ENCODE data around the gene CETP. TPM values are rescaled to one million over a fixed set of nuclear protein-coding genes. Genes with fewer than 3 reads are reported as not detected.

The CETP gene
- total and polyA plus RNA-seq, 4 donors, result 3.3 to 24.0 (median 6.3) TPM

GRCh38 chr16:57019746-57020145 is 58.0 kb downstream of the CETP start:
- Histone ChIP-seq H3K4me3 (ENCODE audit: low read depth in 1 of 3, low read length in 3 of 3) (no peak overlapping the region), H3K9me3 (ENCODE audit: control insufficient read depth in 4 of 4, low read length in 3 of 4) (no peaks in the 10 kb centered on the region), H3K36me3 (ENCODE audit: control insufficient read depth in 4 of 4, insufficient read depth in 3 of 4, low read depth in 1 of 4, low read length in 3 of 4) (peaks cover 10 to 18% (median 13%) of the 10 kb centered on the region in 4 donors), H3K27me3 (ENCODE audit: control insufficient read depth in 4 of 4, insufficient read depth in 4 of 4, low read length in 3 of 4) (no peaks in the 10 kb centered on the region), H3K4me1 (ENCODE audit: control insufficient read depth in 4 of 4, insufficient read depth in 4 of 4, low read length in 3 of 4) (no peaks in the 10 kb centered on the region), H3K9ac (ENCODE audit: low read depth in 1 of 2, low read length in 2 of 2) (no peak overlapping the region), H3K27ac (ENCODE audit: low read depth in 1 of 2, low read length in 2 of 2) (no peak overlapping the region)
- TF ChIP-seq FOXA1 (IDR thresholded peaks at IDR 0.05), result no peak
- TF ChIP-seq RXRA (IDR thresholded peaks at IDR 0.05), result no peak
- no peak for TF ChIP-seq YY1 (IDR thresholded peaks at IDR 0.05)
- no peak for TF ChIP-seq JUND (IDR thresholded peaks at IDR 0.05)
- TF ChIP-seq ZBTB33 (IDR thresholded peaks at IDR 0.05), result no peak
- no peak for TF ChIP-seq RAD21 (IDR thresholded peaks at IDR 0.05)
- TF ChIP-seq REST (IDR thresholded peaks at IDR 0.05), result no peak
- no peak for TF ChIP-seq FOXA2 (IDR thresholded peaks at IDR 0.05)
- no peak for TF ChIP-seq GABPA (IDR thresholded peaks at IDR 0.05 in 1 of 2, conservative IDR thresholded peaks at IDR 0.05 in 1 of 2)
- TF ChIP-seq TAF1 (conservative IDR thresholded peaks at IDR 0.05), result no peak
- 82% methylated on average over 2 of the region's 2 CpGs for WGBS
- DNase-seq (ENCODE audit: low spot score), result no peak

GRCh38 chr16:57020651-57021050 is 58.9 kb downstream of the CETP start:
- H3K4me3 ChIP-seq (ENCODE audit: low read depth in 1 of 3, low read length in 3 of 3), result no peak overlapping the region
- DNase-seq (ENCODE audit: low spot score), result no peak
- 90% methylated on average over 8 of the region's 8 CpGs for WGBS
- no peak overlapping the region for H3K9ac ChIP-seq (ENCODE audit: low read depth in 1 of 2, low read length in 2 of 2)
- no peak overlapping the region for H3K27ac ChIP-seq (ENCODE audit: low read depth in 1 of 2, low read length in 2 of 2)
- TF ChIP-seq CTCF (IDR thresholded peaks at IDR 0.05; ENCODE audit: low read depth, low read length, missing input control) (no peak), GABPA (IDR thresholded peaks at IDR 0.05 in 1 of 2, conservative IDR thresholded peaks at IDR 0.05 in 1 of 2) (no peak), HNF4A (conservative IDR thresholded peaks at IDR 0.05) (no peak), FOXA1 (IDR thresholded peaks at IDR 0.05) (no peak), JUND (IDR thresholded peaks at IDR 0.05) (no peak)
- H3K9me3 ChIP-seq (ENCODE audit: control insufficient read depth in 4 of 4, low read length in 3 of 4), result no peaks in the 10 kb centered on the region
- H3K27me3 ChIP-seq (ENCODE audit: control insufficient read depth in 4 of 4, insufficient read depth in 4 of 4, low read length in 3 of 4), result no peaks in the 10 kb centered on the region
- peaks cover 10 to 18% (median 13%) of the 10 kb centered on the region in 4 donors for H3K36me3 ChIP-seq (ENCODE audit: control insufficient read depth in 4 of 4, insufficient read depth in 3 of 4, low read depth in 1 of 4, low read length in 3 of 4)
- no peaks in the 10 kb centered on the region for H3K4me1 ChIP-seq (ENCODE audit: control insufficient read depth in 4 of 4, insufficient read depth in 4 of 4, low read length in 3 of 4)

Data from liver (tissue), 9 donors.